ENCODE results near the gene ACBD4. TPM values are rescaled to one million over a fixed set of nuclear protein-coding genes. Genes with fewer than 3 reads are reported as not detected.

ACBD4 gene
- total RNA-seq, 4 donors from 2014 or later: 7.8 to 37.7 (median 26.1) TPM

DNA sequence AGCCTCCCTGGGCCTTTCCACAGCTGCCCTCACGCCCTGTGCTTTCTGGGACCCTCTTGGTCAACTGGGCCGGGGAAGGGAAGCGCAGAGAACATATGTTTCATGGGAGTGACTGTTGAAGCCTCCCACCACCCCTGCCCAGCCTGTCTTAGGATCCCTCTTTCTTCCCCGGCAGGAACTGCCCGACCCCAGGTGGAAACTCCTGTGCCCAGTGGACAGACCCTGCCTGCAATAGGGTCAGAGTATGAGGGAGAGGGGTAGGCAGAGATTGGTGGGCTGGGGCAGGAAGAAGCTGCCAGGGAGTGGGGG lies 36.7 kb downstream of the ACBD4 start:
- H3K36me3 ChIP-seq: no peaks in the 10 kb centered on the region
- TF ChIP-seq POLR2A (IDR thresholded peaks at IDR 0.05): no peak
- TF ChIP-seq, protein P1, sequence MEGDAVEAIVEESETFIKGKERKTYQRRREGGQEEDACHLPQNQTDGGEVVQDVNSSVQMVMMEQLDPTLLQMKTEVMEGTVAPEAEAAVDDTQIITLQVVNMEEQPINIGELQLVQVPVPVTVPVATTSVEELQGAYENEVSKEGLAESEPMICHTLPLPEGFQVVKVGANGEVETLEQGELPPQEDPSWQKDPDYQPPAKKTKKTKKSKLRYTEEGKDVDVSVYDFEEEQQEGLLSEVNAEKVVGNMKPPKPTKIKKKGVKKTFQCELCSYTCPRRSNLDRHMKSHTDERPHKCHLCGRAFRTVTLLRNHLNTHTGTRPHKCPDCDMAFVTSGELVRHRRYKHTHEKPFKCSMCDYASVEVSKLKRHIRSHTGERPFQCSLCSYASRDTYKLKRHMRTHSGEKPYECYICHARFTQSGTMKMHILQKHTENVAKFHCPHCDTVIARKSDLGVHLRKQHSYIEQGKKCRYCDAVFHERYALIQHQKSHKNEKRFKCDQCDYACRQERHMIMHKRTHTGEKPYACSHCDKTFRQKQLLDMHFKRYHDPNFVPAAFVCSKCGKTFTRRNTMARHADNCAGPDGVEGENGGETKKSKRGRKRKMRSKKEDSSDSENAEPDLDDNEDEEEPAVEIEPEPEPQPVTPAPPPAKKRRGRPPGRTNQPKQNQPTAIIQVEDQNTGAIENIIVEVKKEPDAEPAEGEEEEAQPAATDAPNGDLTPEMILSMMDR (IDR thresholded peaks at IDR 0.05): no peak
- intact Hi-C loops (cut with DNase I; ENCODE audit: low total_unique reads): no loop called here

DNA sequence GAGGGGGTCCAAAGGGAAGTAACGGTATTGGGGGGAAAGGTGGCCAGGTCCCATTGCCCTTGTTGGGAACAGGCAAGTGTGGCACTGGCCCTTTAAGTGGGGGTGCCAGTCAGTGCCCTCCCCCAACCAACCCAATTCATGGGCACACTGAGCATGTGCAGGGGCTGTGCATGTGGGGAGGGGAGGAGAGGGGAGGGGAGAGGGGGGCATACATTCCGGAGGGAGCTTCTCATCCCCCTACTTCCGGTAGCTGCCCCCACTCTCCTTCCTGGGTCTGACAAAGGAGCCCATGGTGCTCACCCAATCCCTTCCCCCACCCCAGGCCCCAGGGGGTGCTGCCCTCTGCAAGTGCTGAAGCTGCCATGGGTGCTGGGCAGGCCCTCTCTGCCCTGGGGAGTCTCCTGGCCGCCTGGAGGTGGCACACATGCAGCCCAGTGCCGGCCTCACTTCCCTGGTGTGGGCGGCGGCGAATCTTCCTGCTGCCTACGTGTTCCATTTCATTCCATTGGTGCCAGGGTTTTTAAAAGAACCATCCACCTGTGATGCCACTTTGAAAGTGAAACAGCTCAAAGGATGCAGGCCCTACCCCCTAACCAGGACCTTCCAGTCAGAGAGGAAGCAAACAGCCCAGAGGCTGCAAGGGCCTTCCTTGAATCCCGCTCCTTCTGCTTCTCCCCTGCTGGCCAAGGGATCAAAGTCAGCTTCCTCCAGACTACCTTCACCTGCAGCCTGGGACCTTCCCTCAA lies 37.2 kb downstream of the ACBD4 start:
- Histone ChIP-seq H3K36me3 (no peaks in the 10 kb centered on the region), H3K9me3 (no peaks in the 10 kb centered on the region), H3K4me3 (peak overlapping the region; percentile 25), H3K4me1 (peaks cover 5 to 19% of the 10 kb centered on the region in 2 donors), H3K27ac (peak overlapping the region; percentile 85 to 88), H3K27me3 (no peaks in the 10 kb centered on the region)
- TF ChIP-seq POLR2A (IDR thresholded peaks at IDR 0.05): no peak
- TF ChIP-seq, protein P1 (IDR thresholded peaks at IDR 0.05): no peak
- DNase-seq: peak; percentile 66 to 78
- intact Hi-C loops (cut with DNase I; ENCODE audit: low total_unique reads): no loop called here

More for the DNA sequence above, 36.7 kb downstream of the ACBD4 start:
- no peak for DNase-seq
- Histone ChIP-seq H3K4me3 (peak overlapping the region; percentile 25), H3K4me1 (peaks cover 5 to 19% of the 10 kb centered on the region in 2 donors), H3K9me3 (no peaks in the 10 kb centered on the region), H3K27me3 (no peaks in the 10 kb centered on the region), H3K27ac (peak overlapping the region; percentile 85 to 88)

DNA sequence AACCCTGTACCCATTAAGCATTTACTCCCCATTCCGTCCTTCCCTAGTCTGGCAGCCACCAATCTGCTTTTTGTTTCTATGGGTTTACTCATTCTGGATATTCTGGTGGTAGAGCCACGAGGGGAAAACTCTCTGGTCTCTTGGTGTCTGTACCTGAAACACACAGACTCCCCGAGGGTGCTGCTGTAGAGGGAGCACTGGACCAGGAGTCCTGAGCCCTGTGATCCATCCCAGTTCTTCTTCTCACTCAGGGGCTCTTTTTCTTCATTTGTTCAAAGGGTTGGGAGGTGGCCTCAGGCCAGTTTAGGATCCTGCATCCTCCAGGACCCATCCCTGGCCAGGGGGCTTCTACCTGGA lies 40.2 kb downstream of the ACBD4 start:
- no peaks in the 10 kb centered on the region for H3K27me3 ChIP-seq
- H3K9me3 ChIP-seq: no peaks in the 10 kb centered on the region
- intact Hi-C loops (cut with DNase I; ENCODE audit: low total_unique reads): no loop called here
- DNase-seq: no peak
- no peak overlapping the region for H3K4me3 ChIP-seq
- TF ChIP-seq, protein P1 (IDR thresholded peaks at IDR 0.05): no peak
- no peak for TF ChIP-seq POLR2A (IDR thresholded peaks at IDR 0.05)
- H3K4me1 ChIP-seq: peaks cover 5 to 19% of the 10 kb centered on the region in 2 donors
- peak overlapping the region; percentile 12 to 75 for H3K27ac ChIP-seq
- no peaks in the 10 kb centered on the region for H3K36me3 ChIP-seq

DNA sequence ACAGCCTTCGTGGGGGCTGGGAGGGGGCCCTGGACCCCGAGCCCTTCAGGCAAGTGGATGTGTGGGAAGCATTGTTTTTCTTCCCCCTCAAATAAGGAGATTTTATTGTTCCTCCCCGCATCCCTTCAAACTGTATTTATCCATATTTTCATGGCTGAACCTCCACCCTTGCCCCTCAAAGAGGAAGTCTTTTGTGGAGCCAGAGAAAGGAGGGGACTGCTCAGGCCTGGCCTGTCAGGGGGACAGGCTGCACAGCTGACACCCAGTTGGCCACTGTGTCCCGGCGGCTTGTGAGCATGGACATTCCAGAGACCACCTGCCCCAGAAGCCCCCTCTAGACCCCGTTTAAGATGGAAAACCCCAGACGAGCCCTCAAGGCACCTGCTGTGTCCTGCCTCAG lies 42.1 kb downstream of the ACBD4 start:
- no peak for DNase-seq
- Histone ChIP-seq H3K27ac (peak overlapping the region in 1 of 2 donors; percentile 75), H3K27me3 (no peaks in the 10 kb centered on the region), H3K36me3 (no peaks in the 10 kb centered on the region), H3K4me3 (no peak overlapping the region), H3K4me1 (peaks cover 2 to 5% of the 10 kb centered on the region in 2 donors), H3K9me3 (no peaks in the 10 kb centered on the region)
- TF ChIP-seq, protein P1 (IDR thresholded peaks at IDR 0.05): no peak
- TF ChIP-seq POLR2A (IDR thresholded peaks at IDR 0.05): no peak
- intact Hi-C loops (cut with DNase I; ENCODE audit: low total_unique reads): no loop called here

DNA sequence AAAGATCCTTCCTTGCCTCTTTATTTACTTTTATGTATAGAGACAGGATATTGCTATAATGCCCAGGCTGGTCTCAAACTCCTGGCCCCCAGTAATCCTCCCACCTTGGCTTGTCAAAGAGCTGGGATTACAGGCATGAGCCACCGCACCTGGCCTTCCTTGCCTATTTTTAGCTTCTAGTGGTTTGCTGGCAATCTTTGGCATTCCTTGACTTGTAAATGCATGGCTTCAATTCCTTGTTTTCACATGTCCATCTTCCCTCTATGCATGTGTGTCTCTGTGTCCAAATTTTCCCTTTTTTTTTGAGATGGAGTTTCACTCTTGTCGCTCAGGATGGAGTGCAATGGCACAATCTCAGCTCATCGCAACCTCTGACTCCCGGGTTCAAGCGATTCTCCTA lies 48.7 kb downstream of the ACBD4 start:
- Histone ChIP-seq H3K36me3 (no peaks in the 10 kb centered on the region), H3K27me3 (no peaks in the 10 kb centered on the region), H3K4me3 (no peak overlapping the region), H3K4me1 (no peaks in the 10 kb centered on the region), H3K9me3 (no peaks in the 10 kb centered on the region), H3K27ac (no peak overlapping the region)
- intact Hi-C loops (cut with DNase I; ENCODE audit: low total_unique reads): no loop called here
- no peak for DNase-seq
- TF ChIP-seq POLR2A (IDR thresholded peaks at IDR 0.05): no peak
- TF ChIP-seq, protein P1 (IDR thresholded peaks at IDR 0.05): no peak
